Heart left ventricle (tissue), 13 donors: ENCODE results near the gene AFF3.

Source experiments
- CTCF ChIP-seq, 12 donors: fragments of 200-600 bp; sonication (generic) in 4 of 12; IDR thresholded peaks; one replicate each; pipeline versions ENCODE4 v1.5.0 to v1.8.0; 2018 to 2022; ENCODE audit warnings: antibody characterized with exemption in 12 of 12, mild to moderate bottlenecking in 5 of 12
- POLR2A ChIP-seq, 2 donors: fragments of 450-650 bp; IDR thresholded peaks; one replicate each; pipeline ENCODE4 v1.6.1; 2017; ENCODE audit warnings: antibody characterized with exemption in 2 of 2, mild to moderate bottlenecking in 2 of 2, moderate library complexity in 2 of 2
- donor health status: ischemic (EF 13 %, LVEDD 7.1; RV severe dilation, severe dysfunction).
- donor health status: DM: no; HTN: yes; CAD: no.
- donor health status: DM: no; HTN: no; CAD: no.
- donor health status: ischemic (EF 25% LVEDD 6.9; RV normal size, moderate dysfunction).
- donor health status: ischemic (EF 25% LVEDD 5.7; RV mildly dilated, moderate dysfunction).
- donor health status: ischemic (EF 35%, LVEDD 5.7; RV mildly dilated, moderate dysfunction).
- donor health status: nonischemic (EF 11% LVEDD 7.7; RV severe dilation, severe dysfunction).
- donor health status: DM: yes; HTN: yes; CAD: no.
- donor health status: PGD.
- donor health status: ischemic (EF 29% LVEDD 5.4; RV normal size, mild dysfunction).
- donor health status: nonischemic (EF 23%, LVEDD 6.1; RV moderate dilation, normal function).

- TF ChIP-seq CTCF (IDR thresholded peaks at IDR 0.05) = no peak
- no peak for TF ChIP-seq POLR2A (IDR thresholded peaks at IDR 0.05)
Observed at GRCh38 chr2:99657691-99658258, 484.6 kb downstream of the AFF3 start.
